ENCODE measurements around the gene PXK.

- no peak for TF ChIP-seq POLR2A (IDR thresholded peaks at IDR 0.05; ENCODE audit: extremely low read depth, insufficient read length)
- no peak for TF ChIP-seq CTCF (IDR thresholded peaks at IDR 0.05; ENCODE audit: low read depth, low read length)
- no peak for TF ChIP-seq MYC (IDR thresholded peaks at IDR 0.05; ENCODE audit: low read depth, low read length)
Measured at GRCh38 chr3:58287354-58287753, 45.3 kb upstream of the PXK start.
